EH (cell line): ENCODE data around the gene NPHP1.
"Not testable (repeated sequence)": the region's sequence is repeated elsewhere in the genome, so short reads cannot be mapped to it uniquely, and the experiment has no call there.

ENCODE experiments used
- DNase-seq: peaks from one replicate; pipeline ENCODE4 v3.0.0-alpha.2; 2015; ENCODE audit warnings: low read depth

Gene NPHP1

DNA sequence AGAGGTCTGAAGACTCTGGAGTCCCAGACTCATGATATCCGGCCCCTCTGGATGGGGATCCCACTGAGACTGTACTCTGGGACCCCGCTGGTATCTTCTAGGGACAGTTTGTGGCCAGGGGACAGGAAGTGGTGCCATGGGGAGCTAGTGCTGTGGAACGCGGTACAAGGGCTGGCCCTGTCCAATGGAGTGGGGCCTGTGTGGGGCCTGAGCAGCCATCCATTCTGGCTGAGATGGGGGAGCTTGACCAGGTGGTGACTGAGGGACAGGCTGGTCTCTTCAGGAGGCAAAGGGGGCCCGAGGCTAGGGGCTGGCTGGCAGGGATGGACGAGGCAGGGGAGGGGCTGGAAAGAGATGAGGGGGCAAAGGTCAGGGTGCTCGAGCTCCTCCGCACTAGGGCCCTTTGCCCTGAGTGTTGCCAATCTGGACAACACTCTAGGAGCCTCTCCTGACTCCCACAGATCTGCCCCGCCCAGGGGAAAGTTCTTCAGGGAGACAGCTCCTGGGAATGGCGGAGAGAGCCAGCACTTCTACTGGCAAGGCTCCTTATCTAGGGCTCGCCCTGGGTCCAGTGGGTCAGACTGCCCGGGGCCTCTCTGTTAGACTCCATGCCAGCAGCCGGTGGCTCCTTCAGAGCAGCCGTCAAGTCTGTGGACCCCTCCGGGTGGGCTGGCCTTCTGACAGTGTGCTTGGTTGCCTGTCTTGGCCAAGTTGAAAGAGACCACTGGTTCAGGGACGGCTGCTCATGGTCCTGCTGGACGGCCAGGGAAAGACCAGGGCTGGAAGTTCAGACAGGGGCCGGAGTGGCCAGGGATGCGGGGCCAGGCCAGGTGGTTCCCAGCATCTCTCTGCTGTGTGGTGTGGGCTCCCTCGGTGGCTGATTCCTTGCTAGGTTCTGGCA, 101.5 kb downstream of the NPHP1 start:
- DNase-seq, result no peak

DNA sequence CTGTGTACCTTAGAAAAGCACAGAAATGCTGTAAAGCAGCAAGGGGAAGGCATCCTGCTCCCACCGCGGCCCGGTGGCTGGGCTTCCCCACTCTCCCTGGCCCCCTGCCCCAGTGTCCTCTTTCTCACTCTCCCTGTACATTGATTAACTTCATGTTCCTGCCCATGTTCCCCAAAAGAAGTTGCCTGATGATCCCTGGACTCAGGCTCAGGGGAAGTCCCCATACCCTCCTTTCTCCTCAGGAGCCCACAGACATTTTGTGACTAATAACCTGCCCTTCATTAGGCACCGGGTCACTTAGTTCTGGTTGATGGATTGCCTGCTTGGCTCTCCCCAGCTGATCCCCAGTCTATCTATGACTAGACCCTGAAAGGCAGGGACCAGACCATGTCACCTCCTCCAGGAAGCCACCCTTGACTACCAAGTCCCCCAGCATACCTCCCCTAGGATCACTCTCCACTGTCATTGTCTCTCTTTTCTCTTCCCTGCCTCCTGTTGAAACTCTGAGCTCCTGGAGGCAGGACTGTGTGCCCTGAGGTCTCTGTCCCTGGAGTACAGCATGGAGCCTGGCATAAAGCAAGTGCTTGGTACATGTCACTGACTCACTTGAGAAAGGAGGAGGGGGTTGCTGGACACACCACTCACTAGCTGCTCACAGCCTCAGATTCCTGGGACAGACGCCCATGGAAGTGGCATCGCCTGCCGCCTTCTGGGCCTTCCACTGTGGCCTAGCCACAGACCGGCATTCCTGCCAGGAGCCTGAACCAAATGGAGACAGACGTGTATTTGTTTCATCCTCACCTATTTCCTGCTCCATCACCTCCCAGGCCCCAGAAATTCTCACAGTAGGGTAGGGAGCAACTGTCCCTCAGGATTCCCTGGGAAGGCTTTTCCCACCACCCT, 102.7 kb downstream of the NPHP1 start:
- DNase-seq, result peak; percentile 54

DNA sequence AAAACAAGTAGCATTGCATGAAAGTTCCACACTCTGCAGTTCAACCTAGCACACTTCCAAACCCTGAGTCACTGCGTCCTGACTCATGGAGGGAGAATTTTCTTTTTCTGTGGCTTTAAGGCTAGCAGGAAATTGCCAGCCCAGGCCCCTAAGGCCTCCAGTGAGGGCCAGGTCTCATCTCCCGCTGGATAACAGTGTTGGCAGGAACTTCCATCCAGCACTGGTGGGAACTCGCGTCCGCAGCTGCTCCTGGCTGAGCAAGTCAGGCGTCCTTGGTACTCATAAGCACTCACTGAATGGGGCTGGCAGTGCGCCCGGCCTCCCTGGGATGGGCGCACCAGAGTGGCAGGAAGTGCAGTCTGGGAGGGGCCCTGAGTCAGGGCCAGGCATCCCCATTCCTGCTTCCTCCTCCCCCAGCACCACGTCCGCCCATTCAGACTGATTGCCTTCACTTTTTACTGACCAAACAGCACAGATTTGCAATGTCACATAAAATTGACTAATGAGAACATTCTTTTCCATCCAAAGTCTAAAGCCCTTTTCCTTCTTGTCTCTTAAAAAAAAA, 103.5 kb downstream of the NPHP1 start:
- peak; percentile 100 for DNase-seq

DNA sequence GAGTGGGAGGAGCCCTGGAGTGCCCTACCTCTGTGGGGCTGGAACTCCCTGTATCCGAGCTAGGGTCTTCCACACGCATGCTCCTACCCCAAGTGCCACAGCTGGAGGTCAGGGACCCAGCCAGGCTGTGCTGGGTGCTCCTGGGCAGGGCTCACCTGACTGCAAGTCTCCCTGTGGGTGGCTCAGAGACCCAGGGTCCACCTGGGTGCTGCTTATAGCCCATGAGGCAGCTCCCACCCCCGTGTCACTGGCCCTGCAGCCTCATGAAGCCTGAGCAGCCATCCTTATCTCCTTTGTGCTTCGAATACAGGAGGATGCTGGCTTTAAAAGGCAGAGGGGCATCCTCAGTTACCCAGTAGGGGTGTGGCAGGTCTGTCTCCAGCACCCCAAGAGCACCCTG, 103.9 kb downstream of the NPHP1 start:
- not testable (repeated sequence) for DNase-seq

DNA sequence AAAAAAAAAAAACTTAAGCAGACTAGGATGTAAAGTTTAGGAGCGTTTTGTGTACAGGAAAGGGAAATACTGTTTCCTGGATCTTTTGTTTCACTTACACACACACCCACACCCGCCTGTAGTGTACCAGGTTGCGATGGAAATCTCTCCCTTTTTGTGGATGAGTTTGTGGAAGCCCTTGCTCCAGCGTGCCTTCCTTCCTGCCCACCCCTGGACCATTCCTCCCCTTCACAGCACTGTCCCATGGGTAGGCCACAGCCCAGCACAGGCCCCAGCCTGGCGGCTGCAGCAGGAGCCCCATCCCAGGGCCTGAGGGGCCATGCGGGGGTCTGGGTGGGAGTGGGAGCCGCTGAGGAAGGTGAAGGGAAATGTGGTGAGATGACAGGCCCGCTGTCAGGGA, 104.3 kb downstream of the NPHP1 start:
- DNase-seq, result no peak

DNA sequence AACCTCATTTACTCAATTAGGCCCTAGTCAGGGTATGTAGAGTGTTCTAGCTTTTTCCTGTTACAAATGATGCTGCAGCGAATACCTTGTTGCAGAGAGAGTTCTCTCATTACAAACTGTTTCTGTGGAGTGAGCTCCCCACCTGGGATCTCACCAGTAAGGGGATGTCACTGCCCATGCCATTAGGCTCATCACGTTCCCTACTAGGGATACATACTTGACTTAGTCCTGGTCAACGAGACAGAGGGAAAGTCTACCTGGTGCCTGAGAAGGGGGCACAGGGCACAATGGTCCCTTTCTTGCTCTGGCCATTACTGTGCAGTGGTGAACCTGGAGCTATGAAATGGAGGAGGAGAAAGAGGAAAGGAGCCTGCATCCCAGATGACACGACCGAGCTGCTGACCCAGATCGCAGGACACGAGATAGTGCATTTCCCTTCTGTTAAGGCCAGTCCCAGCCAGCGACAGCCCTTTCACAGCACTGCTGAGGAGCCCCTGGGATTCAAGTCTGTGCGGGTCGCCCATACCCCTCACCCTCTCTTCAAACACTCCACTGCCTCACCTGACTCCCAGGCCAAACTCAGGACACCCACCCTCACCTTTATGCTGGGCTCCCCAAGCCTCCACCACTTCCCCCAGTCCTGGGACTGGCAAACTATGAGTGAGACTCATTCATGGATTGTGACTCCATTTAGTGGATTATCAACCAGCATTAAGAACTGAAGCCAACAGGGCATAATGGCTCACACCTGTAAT, 105.2 kb downstream of the NPHP1 start:
- no peak for DNase-seq

DNA sequence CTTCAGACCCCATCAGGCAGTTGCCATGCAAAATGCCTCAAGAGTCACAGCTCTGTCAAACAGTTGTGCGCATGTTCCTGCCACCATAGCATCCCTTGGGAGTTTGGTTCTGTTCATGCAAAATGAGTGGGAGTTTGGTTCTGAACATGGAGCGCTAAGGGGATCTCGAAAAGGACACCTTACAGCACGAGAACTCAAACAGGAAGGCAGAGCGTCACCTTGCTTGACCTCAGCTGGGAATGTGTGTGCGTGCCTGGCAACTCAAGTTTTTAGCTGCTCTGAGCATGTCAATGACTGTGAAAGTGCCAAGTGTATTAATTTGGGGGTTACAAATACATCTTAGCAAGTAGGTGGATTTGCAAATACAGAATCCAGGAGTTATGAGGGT, 105.8 kb downstream of the NPHP1 start:
- DNase-seq, result no peak

DNA sequence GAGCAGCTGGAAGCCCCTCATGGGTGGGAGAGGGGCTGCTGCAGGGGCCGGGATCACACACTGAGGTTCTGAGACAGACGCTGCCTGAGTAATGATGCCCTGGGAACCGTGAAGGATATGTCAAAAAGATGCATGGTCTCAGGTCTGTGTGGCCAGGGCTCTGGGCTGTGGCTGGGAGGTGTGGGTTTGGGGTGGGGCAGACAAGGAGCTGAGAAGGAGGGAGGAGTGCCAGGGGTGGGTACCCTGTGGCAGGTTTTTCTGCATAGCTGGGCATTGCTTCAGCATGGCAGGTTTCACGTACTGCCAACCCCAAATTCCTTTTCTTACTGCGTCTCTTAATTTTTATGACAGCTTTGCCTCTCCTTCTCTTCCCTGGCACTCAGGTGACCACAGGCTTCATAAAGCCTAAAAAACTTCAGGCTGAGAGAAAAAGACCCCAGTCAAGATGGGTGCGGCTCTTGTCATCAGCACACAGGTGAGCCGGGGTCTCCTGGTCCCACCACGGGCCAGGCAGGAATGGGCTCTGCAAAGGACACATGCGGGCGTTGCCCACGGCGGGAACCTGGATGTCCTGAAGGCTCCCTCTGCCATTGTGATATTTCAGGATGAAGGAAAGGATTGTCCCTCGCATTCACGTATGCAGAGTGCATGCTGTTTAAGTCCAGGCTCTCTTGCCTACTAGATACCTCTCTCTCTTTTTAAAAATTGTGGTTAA, 107.2 kb downstream of the NPHP1 start:
- DNase-seq, result no peak

DNA sequence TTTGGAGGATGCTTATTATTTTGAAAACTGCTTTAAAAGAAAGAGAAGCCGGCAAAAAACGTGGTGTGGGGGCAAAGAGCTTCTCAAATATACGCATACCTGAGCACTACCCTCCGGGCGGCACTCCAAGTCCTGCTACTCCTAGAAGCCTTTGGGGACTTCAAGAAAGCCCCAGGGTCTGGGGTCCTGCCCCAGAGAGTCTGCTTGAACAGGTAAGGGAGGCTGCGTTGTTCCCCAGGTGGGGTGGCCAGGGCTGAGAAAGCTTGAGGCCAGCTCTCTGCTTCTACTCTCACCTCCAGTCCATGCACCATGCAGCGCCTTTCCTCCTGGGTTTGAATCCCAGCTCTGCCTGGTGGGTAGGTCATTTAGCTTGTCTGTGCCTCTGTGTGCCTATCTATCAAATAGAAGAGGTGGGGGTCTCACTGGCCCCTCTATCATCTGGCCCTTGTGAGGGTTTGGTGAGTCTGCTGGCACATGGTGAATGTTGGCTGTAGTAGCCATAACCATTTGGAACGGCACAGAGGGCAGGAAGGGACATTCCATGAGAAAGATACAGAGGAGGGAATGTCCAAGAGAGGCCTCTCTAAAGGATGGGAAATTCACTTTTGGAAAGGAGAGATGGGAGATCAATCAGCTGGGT, 108.7 kb downstream of the NPHP1 start:
- DNase-seq, result no peak

DNA sequence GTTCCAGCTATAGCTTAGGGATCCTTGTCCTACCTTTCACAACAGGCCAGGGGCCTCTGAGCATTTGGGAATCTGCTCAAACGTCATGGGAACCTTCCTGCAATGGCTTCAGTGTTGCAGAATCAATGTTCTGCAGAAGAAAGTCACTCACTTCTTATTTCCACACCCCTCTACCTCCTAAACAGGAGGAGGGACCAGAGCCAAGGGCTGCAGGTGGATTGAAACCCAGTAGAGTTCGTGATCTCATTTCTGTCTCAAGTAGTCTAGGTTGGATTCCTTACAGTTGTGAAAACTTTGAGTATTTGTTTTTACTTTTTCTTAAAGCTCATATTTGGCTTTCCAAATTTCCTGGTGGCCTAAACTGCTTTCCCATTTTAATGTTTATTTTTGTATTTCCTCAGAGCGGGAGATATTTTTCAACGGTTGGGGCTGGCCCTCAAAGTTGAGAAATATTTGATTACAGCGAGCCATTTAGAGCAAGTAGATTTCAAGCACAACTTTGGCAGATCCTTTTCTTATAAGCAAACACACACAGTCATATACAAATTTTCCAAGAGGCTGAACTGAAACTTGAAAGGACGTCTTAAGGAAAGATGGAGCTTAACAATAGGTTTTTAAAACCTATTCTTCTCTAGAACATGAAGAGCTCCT, 109.8 kb downstream of the NPHP1 start:
- not testable (repeated sequence) for DNase-seq

DNA sequence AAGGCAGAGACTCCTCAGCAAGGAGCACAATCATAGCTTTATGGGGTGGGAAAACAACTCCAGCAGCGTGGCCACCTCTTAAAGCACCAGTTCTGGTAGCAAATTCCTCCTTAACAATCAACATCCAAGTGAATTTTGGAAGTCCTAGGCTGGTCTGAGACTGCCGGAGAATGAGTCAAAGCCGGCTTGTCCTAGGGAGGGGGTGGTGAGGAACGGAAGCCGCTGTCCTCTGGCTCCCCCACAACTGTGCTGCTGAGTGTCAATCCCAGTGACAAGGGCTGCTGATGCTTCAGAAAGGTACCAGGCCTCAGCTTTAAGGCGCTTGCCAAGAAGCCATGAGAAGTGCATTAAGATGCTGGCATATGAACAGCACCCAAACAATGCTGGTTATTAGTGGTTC, 110.9 kb downstream of the NPHP1 start:
- DNase-seq, result not testable (repeated sequence)

DNA sequence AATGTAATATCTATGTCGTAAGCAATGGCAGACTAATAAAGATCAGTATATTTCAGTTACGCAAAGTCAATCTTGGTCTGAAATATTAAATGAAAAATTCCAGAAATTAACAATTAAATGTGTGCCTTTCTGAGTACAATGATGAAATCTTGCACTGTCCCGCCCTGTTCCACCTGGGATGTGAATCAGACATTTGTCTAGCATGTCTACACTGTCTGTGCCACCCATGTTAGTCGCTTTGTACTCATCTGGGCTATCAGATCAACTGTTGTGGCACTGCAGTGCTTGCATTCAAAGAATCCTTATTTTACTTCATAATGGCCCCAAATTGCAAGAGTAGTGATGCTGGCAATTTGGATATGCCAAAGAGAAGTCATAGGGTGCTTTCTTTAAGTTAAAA, 114.6 kb downstream of the NPHP1 start:
- not testable (repeated sequence) for DNase-seq

DNA sequence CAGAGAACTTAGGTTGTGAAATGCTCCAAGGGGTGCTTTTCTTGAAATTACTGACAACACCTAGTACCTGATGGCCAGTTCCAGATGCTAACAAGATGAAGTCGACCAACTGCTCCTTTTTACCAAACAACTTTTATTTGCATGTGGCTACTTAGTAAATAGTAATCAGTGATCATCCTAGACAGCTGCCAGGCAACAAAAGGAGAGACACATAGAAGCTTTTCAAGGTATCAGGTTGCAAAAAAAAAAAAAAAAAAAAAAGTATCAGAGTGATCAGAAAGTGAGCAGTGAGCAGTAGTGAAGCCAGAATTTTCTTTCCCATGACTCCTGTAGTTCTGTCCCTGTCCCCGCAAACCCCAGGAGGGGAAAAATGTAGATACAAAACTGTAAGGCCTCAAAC, 121.1 kb downstream of the NPHP1 start:
- DNase-seq, result not testable (repeated sequence)

DNA sequence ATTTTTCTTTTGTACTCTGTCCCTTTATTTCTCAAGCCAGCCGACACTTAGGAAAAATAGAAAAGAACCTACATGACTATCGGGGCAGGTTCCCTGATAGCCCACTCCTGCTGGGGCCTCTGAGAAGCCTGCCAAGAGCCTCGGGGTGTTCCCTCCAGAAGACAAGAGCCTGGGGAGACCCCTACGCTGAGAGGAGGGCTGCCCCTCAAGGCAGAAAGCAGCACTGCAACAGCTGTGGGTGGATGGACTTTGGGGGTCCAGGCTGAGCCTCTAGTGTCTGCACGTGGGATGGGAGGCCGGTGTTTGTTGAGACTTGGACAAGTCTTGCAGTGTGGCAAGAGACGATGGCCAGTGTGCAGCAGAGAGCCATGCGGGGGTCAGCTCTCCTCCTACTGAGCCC, 121.7 kb downstream of the NPHP1 start:
- not testable (repeated sequence) for DNase-seq

DNA sequence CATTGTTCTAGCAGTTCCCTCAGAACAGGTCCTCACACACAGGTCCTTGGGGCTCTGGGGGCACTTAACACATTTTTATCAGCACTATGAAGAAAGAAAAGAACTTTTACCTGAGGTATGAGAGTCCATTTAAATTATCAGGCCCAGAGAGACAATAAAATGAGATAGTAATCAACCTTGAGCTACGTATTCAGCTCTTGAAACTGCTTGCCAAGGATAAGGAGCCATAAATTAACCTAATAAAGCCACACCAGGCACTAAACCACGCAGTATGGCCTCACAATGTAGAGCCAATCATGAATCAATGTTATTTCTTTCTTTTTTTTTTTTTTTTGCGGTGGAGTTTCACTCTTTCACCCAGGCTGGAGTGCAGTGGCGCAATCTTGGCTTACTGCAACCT, 126.7 kb downstream of the NPHP1 start:
- not testable (repeated sequence) for DNase-seq

DNA sequence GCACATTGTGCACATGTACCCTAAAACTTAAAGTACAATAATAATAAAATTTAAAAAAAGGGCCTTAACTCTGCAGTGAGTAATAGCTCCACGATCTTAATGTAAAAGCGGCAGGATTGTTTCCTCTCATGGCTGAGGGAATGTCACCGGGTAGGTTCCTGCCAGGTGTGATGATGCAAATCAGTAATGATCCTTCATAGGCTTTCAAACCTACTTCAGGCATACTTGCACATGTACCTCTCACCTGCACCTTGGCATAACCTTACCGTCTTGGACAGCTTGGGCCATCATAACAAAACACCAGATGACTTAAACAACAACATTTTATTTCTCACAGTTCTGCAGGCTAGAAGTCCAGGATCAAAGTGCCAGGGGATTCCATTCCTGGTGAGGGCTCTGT, 128.9 kb downstream of the NPHP1 start:
- DNase-seq, result not testable (repeated sequence)
